Activated naive CD8-positive, alpha-beta T cell treated with anti-CD3 and anti-CD28 coated beads, Interleukin-2, amount 50 U/mL, for 24 hours (primary cell): Measurements from ENCODE around the gene LRRTM2.

ENCODE experiments used
- ATAC-seq: fragments of 150-1000 bp; cut with Tn5 transposase; one replicate; pipeline ENCODE4 v1.10.0; 2021
- DNase-seq: peaks from one replicate; pipeline ENCODE4 v3.0.0; 2021
- H3K27ac Mint-ChIP-seq: one replicate; pipeline ENCODE4 v1.8.0; 2021; ENCODE audit warnings: mild to moderate bottlenecking, mixed read lengths
- H3K27me3 Mint-ChIP-seq: one replicate; pipeline ENCODE4 v1.8.0; 2021; ENCODE audit warnings: mixed read lengths
- H3K36me3 Mint-ChIP-seq: one replicate; pipeline ENCODE4 v1.8.0; 2021; ENCODE audit warnings: low read depth, mixed read lengths
- H3K4me1 Mint-ChIP-seq: one replicate; pipeline ENCODE4 v1.8.0; 2021; ENCODE audit warnings: mixed read lengths
- H3K4me3 Mint-ChIP-seq: one replicate; pipeline ENCODE4 v1.8.0; 2021; ENCODE audit warnings: mild to moderate bottlenecking, moderate library complexity, mixed read lengths
- H3K9me3 Mint-ChIP-seq: one replicate; pipeline ENCODE4 v1.8.0; 2021; ENCODE audit warnings: mixed read lengths

Gene LRRTM2

DNA sequence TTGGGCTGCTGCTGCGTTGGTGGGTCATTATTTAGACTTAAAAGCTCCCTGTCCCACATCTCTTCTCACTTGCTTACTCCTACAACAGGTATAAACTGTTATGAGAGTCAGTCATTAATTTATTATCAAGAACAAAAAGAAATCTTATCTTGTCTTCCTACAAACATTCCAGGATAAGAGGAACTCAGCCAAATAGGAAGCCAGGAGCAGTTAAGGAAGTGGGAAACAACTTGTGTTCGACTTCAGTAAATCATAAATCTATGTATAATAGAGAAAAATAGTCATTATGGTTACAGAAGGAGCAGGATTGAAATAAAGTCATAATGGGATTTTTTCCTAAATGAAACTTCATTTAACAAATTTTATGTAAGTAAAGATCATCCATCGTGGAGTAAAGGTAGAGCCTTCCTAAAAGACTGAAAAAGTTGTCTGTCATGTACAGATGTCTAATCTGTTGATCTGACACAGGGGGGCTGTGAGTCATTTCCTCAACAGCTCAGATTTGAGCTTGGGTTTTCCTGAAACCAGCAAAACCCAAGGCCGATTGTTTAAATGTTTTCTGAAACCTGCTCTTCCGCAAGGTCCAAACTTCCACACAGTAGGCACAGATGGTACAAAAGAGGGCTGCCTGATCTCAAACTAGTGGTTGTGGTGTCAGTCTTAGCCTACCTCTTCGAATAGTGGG lies 25.3 kb upstream of the LRRTM2 start:
- H3K36me3 Mint-ChIP-seq = peaks cover 44% of the 10 kb centered on the region
- H3K4me1 Mint-ChIP-seq = peaks cover 44% of the 10 kb centered on the region
- H3K9me3 Mint-ChIP-seq = peaks cover 12% of the 10 kb centered on the region
- H3K4me3 Mint-ChIP-seq = no peak overlapping the region
- DNase-seq = peak; percentile 6
- peaks cover 7% of the 10 kb centered on the region for H3K27me3 Mint-ChIP-seq
- no peak overlapping the region for H3K27ac Mint-ChIP-seq
- ATAC-seq = peak; percentile 82

DNA sequence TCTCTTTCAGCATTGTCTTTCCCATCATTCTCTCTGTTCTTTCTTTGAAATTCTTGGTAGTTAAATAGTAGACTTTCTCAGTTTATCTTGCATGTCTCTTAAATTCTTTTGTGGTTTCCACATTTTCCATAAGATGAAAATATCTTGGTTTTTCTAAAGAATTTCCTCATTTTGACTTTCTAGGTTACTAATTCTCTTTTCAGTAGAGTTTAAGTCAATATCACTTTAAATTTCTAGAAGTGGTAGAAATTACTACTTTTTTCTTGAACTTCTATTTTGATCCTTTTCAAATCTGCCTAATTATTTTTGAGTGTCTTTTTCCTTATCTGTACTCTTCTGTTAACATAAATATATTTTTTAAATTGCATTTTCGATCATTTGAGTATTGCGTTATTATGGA lies 23.6 kb upstream of the LRRTM2 start:
- H3K4me1 Mint-ChIP-seq = peaks cover 46% of the 10 kb centered on the region
- peaks cover 37% of the 10 kb centered on the region for H3K36me3 Mint-ChIP-seq
- peaks cover 9% of the 10 kb centered on the region for H3K27me3 Mint-ChIP-seq
- peaks cover 12% of the 10 kb centered on the region for H3K9me3 Mint-ChIP-seq
- ATAC-seq (no peak), DNase-seq (no peak)
- H3K4me3 Mint-ChIP-seq = no peak overlapping the region
- H3K27ac Mint-ChIP-seq = no peak overlapping the region

DNA sequence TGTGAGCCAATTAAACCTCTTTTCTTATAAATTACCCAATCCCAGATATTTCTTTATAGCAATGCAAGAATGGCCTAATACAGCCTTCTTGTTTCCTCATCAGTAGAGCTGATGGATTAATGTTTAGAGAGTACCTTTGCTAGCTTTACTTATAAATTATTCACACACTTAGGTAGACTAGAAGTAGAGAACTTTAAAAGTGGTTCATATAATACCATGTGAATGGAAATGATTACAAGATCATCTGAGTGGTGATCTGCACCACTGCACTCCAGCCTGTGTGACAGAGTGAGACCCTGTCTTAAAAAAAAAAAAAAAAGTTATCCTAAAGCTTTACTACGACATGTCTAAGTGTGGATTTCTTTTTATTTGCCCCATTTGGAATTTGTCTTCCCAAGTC lies 23.2 kb upstream of the LRRTM2 start:
- DNase-seq (no peak), ATAC-seq (no peak)
- Mint-ChIP-seq H3K27ac (no peak overlapping the region), H3K27me3 (peaks cover 9% of the 10 kb centered on the region), H3K9me3 (peaks cover 12% of the 10 kb centered on the region), H3K36me3 (peaks cover 33% of the 10 kb centered on the region), H3K4me1 (peaks cover 46% of the 10 kb centered on the region), H3K4me3 (no peak overlapping the region)

DNA sequence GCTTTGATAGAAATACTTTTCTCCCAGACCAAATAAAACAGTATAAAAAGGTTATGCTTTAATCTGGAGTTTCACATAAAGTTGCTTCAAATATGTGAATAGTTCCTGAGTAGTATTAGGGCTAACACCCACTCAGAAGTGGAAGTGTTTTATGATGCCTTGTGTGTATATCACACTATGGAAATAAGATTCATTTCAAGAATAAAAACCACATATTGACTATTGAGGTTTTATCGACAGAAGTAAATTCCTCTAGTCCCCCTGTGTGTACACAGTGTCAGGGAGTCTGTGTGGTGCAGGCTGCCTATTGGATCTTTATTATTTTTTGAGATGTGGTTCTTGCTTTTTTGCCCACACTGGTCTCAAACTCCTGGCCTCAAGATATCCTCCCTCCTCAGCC lies 20.8 kb upstream of the LRRTM2 start:
- Mint-ChIP-seq H3K9me3 (peaks cover 16% of the 10 kb centered on the region), H3K36me3 (peaks cover 33% of the 10 kb centered on the region), H3K4me1 (peaks cover 38% of the 10 kb centered on the region), H3K27ac (no peak overlapping the region), H3K4me3 (no peak overlapping the region), H3K27me3 (peaks cover 2% of the 10 kb centered on the region)
- DNase-seq (no peak), ATAC-seq (peak; percentile 45)

DNA sequence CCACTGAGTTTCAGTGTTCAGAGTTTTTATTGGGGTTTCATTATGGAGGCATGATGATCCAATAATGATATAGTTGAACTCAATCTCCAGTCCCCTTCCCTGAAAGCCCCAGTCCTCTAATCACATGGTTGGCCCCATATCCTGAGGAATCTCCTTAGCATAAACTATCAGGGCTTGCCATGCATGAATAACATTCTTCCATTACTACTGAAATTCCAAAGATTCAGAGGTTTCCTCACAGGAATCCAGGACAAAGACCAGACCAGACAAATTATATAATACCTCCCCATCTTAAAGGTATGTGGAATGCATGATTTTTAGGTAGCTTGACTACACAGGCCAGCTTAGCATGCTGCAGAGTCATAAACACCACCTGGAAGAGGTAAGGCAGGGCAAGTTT lies 15.5 kb upstream of the LRRTM2 start:
- H3K9me3 Mint-ChIP-seq = peaks cover 17% of the 10 kb centered on the region
- no peak for ATAC-seq
- H3K4me1 Mint-ChIP-seq = peaks cover 3% of the 10 kb centered on the region
- H3K36me3 Mint-ChIP-seq = peaks cover 57% of the 10 kb centered on the region
- no peak overlapping the region for H3K27ac Mint-ChIP-seq
- no peak for DNase-seq
- H3K4me3 Mint-ChIP-seq = no peak overlapping the region
- H3K27me3 Mint-ChIP-seq = peaks cover 2% of the 10 kb centered on the region

DNA sequence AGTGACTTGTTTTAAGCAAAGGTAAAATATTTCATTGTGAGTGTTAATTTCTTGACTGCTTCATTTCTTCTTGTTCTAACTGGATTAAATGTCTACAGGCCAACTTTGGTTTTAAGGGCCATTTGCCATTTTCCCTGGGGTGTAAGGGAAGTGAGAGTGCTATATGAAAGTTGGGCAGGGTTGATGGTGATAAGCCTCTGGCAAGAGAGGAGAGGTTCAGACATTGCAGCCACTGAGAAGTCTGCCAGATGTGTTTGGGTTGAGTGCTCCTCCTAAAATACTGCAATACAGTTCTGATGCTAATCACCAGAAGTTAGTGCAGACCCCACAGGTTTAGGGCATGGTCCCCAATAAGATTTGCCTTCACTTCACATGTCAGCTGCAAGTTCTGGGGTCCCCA lies 14.9 kb upstream of the LRRTM2 start:
- peaks cover 17% of the 10 kb centered on the region for H3K9me3 Mint-ChIP-seq
- H3K27me3 Mint-ChIP-seq = no peaks in the 10 kb centered on the region
- H3K4me1 Mint-ChIP-seq = no peaks in the 10 kb centered on the region
- no peak for ATAC-seq
- H3K27ac Mint-ChIP-seq = no peak overlapping the region
- no peak for DNase-seq
- H3K4me3 Mint-ChIP-seq = no peak overlapping the region
- peaks cover 57% of the 10 kb centered on the region for H3K36me3 Mint-ChIP-seq

DNA sequence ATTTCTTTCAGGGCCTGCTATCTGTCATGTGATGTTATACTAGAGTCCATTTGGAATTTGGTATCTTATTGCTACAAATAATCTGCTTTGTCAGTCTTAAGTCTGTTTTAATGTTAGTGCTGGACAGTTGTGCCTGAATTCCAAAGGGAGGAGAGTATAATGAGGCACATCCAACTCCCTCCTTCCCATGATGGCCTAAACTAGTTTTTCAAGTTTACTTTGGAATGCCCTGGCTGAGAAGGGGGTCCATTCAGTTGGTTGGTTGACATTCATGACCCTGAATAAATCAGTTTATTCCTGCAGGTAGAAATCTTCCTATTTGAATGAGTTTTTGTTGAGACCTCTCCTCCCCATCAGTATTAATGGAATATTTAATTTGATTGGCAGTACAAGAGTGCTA lies 9.4 kb upstream of the LRRTM2 start:
- H3K27ac Mint-ChIP-seq = no peak overlapping the region
- no peak overlapping the region for H3K4me3 Mint-ChIP-seq
- ATAC-seq = no peak
- peaks cover 1% of the 10 kb centered on the region for H3K9me3 Mint-ChIP-seq
- no peak for DNase-seq
- H3K4me1 Mint-ChIP-seq = no peaks in the 10 kb centered on the region
- H3K27me3 Mint-ChIP-seq = peaks cover 7% of the 10 kb centered on the region
- H3K36me3 Mint-ChIP-seq = peaks cover 31% of the 10 kb centered on the region

DNA sequence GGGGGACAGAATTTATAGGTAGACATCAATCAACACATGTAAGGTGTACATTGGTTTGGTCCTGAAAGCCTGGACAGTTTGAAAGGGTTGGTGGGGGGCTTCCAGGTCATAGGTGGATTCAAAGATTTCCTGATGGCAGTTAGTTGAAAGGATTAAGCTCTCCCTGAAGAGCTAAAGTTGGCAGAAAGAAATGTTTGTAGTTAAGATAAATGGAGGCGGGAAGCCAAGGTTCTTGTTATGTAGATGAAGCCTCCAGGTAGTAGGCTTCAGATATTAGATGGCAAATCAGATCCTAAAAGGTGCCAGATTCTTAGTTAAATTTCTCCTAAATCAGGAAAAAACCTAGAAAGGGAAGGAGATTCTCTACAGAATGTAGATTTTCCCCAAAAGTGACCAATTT lies 9.0 kb upstream of the LRRTM2 start:
- Mint-ChIP-seq H3K4me3 (no peak overlapping the region), H3K27me3 (peaks cover 9% of the 10 kb centered on the region), H3K4me1 (no peaks in the 10 kb centered on the region), H3K9me3 (no peaks in the 10 kb centered on the region), H3K36me3 (peaks cover 26% of the 10 kb centered on the region), H3K27ac (no peak overlapping the region)
- no peak for DNase-seq
- ATAC-seq = no peak

DNA sequence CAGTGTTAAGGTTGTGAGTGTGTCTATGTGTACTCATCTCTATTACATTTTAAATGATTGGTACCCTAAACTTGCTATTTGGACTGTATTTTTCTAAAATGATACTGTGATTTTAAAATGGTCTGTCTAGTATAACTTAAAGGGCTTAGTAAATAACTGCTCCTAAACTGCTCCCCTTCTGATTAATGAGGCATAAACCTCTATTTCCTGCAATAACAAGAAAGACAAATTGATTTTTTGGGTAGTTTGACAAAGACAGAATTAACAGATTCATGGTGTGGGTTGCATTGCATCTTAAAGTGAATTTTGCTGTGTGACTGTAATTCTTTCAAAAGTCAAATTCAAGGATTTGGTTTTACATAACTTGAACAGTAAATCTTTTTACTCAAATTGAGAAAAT lies 8.1 kb upstream of the LRRTM2 start:
- Mint-ChIP-seq H3K4me3 (no peak overlapping the region), H3K27me3 (peaks cover 9% of the 10 kb centered on the region), H3K4me1 (no peaks in the 10 kb centered on the region), H3K27ac (no peak overlapping the region), H3K36me3 (peaks cover 19% of the 10 kb centered on the region), H3K9me3 (no peaks in the 10 kb centered on the region)
- DNase-seq (no peak), ATAC-seq (no peak)

DNA sequence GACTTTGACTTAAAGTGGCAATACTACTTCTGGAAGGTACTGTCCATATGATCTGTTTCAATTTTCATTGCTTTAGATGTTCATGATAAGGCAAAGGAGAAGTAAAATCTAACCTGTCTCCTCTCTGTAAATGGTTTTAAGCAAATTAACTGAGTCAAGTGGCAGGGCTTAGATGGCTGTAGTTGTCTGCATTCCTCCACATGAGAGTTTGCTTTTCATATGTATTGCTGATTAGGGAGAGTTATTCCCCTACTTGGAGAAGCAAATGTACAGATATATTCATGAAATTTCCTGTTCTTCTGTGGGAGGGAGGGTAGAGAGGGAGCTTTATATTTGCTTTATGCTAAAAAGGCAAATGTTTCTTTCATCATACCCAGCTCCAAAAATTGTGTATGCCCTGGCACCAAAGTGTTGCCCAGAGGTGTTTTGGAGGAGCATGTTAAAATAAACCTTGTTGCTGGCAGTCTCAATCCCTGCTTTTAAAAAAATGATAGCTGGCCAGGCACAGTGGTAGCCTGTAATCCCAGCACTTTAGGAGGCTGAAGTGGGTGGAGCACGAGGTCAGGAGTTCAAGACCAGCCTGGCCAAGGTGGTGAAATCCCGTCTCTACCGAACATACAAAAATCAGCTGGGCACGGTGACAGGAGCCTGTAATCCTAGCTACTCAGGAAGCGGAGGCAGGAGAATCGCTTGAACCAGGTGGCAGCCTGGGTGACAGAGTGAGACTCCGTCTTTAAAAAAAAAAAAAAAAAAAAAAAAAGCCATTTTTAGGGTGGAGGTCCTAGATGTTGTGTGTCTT lies 3.5 kb upstream of the LRRTM2 start:
- no peaks in the 10 kb centered on the region for H3K36me3 Mint-ChIP-seq
- no peak overlapping the region for H3K4me3 Mint-ChIP-seq
- ATAC-seq (no peak), DNase-seq (no peak)
- peaks cover 12% of the 10 kb centered on the region for H3K27me3 Mint-ChIP-seq
- no peak overlapping the region for H3K27ac Mint-ChIP-seq
- H3K4me1 Mint-ChIP-seq = no peaks in the 10 kb centered on the region
- H3K9me3 Mint-ChIP-seq = no peaks in the 10 kb centered on the region

DNA sequence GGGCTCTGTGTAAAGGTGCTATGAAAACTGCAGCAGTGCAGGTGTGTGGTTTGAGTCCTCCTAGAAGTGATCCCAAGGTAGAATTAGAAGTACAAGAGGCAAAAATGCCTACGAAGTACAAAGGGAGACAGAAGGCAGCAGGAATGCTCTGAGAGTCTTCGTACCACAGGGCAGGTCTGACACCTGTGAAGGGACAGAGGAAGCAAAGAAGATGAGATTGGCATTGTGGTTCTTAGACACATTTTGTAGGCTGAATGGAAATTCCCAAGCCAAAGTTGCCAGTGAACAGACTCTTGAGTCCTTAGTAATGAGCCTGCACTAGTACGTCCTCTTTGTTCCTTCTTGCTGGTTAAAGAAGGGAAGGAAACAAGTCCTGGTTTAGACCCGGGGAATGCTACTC lies 1.7 kb upstream of the LRRTM2 start:
- no peak overlapping the region for H3K27ac Mint-ChIP-seq
- no peaks in the 10 kb centered on the region for H3K36me3 Mint-ChIP-seq

DNA sequence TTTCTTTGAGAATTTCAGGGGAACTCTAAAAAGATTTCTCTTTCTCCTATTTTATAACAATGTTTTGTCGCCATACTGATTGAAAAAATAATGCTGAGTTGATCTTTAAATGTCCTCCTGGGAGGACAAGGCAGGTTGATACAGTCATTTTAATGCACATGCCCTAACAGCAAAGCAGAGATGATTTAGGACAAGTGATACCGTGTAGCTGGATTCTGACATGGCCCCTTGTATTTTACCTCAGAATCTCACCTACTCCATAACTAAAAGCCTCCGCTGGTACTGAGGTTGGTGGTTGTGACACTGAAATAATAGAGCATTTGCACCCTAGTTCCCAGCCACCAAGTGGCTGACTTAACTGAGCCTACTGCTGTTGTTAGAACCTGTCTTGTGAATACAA lies 811 bp upstream of the LRRTM2 start:
- Mint-ChIP-seq H3K9me3 (no peaks in the 10 kb centered on the region), H3K36me3 (no peaks in the 10 kb centered on the region), H3K4me1 (peaks cover 6% of the 10 kb centered on the region), H3K4me3 (no peak overlapping the region), H3K27me3 (peaks cover 19% of the 10 kb centered on the region), H3K27ac (no peak overlapping the region)
- no peak for ATAC-seq
- DNase-seq = no peak

More for the DNA sequence above, 1.7 kb upstream of the LRRTM2 start:
- peaks cover 15% of the 10 kb centered on the region for H3K27me3 Mint-ChIP-seq
- H3K4me1 Mint-ChIP-seq = no peaks in the 10 kb centered on the region
- no peak for DNase-seq
- H3K9me3 Mint-ChIP-seq = no peaks in the 10 kb centered on the region
- H3K4me3 Mint-ChIP-seq = no peak overlapping the region
- no peak for ATAC-seq

DNA sequence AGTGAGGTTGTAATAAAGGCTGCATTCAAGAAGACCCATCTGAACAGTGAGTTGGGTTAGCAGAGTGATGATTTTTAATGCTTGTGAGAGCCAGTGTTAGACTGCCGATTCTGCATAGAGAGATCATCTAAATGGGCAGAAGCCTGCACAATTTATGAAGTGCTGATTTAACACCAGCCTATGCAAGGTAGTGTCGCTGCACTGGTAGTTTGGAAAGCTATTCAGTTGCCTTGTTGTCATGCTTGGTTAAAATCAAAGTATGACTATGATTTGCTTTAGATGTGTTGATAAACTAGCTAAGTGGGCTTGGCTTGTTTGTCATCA lies 379 bp upstream of the LRRTM2 start:
- H3K27ac Mint-ChIP-seq = no peak overlapping the region
- no peak overlapping the region for H3K4me3 Mint-ChIP-seq
- ATAC-seq (no peak), DNase-seq (no peak)
- peaks cover 24% of the 10 kb centered on the region for H3K27me3 Mint-ChIP-seq
- H3K36me3 Mint-ChIP-seq = no peaks in the 10 kb centered on the region
- H3K4me1 Mint-ChIP-seq = peaks cover 10% of the 10 kb centered on the region
- no peaks in the 10 kb centered on the region for H3K9me3 Mint-ChIP-seq

DNA sequence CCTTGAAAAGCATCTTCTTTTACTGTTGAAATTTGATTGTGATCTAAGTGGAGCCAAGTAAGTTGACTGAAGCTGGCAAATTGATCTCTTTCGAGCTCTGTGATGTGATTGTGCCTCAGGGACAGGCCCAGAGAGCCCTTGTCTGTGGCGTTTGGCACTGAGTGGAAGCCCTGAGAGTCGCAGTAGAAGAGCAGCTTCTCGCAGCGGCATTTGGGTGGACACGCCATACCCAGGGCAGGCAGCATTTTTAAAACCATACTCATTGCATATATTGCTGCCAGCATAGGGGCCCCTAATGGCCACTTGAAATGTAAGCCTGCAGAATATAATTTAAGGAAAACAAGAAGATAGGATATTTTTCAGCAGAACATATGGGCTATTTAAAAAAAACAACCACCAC lies 894 bp downstream of the LRRTM2 start:
- H3K27me3 Mint-ChIP-seq = peaks cover 24% of the 10 kb centered on the region
- H3K36me3 Mint-ChIP-seq = no peaks in the 10 kb centered on the region
- no peaks in the 10 kb centered on the region for H3K9me3 Mint-ChIP-seq
- H3K4me1 Mint-ChIP-seq = peaks cover 20% of the 10 kb centered on the region
- no peak overlapping the region for H3K4me3 Mint-ChIP-seq
- DNase-seq = no peak
- H3K27ac Mint-ChIP-seq = no peak overlapping the region
- ATAC-seq = no peak

DNA sequence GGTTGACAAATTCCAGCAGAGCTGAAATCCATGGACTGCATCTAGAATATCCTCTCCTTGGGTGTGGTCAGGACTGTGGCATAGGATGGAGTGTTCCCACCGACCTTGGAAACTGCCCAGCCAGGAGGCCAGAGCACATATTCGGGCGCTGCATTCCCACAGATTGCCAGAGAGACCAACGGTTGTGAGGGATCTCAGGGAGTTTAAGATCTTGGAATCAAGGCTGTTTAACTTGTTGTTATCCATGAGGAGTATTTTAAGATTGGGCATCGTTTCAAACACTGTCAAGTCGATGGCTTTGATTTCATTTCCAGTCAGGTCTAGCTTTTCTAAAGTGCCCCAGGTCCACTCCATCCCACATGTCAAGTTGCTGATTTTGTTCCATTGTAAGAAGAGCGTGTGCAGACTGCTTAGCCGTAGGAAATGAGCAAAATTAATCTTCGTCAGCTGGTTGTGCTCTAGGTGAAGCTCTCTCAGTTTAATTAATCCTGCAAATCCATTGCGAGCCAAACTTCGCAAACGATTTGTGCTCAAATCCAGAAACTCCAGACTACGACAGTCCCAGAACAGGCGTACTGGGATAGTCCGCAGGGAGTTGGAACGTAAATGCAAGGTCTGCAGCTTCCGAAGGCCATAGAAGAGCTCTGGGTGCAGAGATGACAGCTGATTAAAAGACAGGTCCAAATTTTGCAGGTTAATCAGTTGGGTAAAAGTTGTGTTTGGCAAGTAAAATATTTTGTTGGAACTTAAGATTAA lies 1.5 kb downstream of the LRRTM2 start:
- peaks cover 20% of the 10 kb centered on the region for H3K4me1 Mint-ChIP-seq
- no peaks in the 10 kb centered on the region for H3K9me3 Mint-ChIP-seq
- no peak for DNase-seq
- H3K27ac Mint-ChIP-seq = no peak overlapping the region
- H3K27me3 Mint-ChIP-seq = peaks cover 23% of the 10 kb centered on the region
- H3K4me3 Mint-ChIP-seq = no peak overlapping the region
- ATAC-seq = no peak
- no peaks in the 10 kb centered on the region for H3K36me3 Mint-ChIP-seq
